H9 (cell line): ENCODE results near the gene ULK3. TPM values are rescaled to one million over a fixed set of nuclear protein-coding genes. Genes with fewer than 3 reads are reported as not detected.

Source experiments
- DNase-seq: peaks from one replicate; pipeline ENCODE4 v3.0.0-alpha.2; 2017
- H2AFZ ChIP-seq: one replicate; pipeline ENCODE4 v1.6.1; 2013; ENCODE audit warnings: mild to moderate bottlenecking, low read length, control low read depth, moderate library complexity
- H2AK5ac ChIP-seq: 2 replicates; pipeline ENCODE4 v1.6.1; 2013; ENCODE audit warnings: low read length, control low read depth, mixed read lengths; ENCODE audit not compliant: insufficient read length
- H2BK120ac ChIP-seq: one replicate; pipeline ENCODE4 v1.6.1; 2013; ENCODE audit warnings: low read depth, mild to moderate bottlenecking, low read length, control low read depth, inconsistent platforms; ENCODE audit not compliant: poor library complexity, severe bottlenecking
- H2BK12ac ChIP-seq: 2 replicates; pipeline ENCODE4 v1.6.1; 2013; ENCODE audit warnings: low read length, control low read depth, mixed read lengths, low read depth; ENCODE audit not compliant: insufficient read length
- H2BK15ac ChIP-seq: 2 replicates; pipeline ENCODE4 v1.6.1; 2013; ENCODE audit warnings: low read depth, low read length, control low read depth
- H2BK20ac ChIP-seq: one replicate; pipeline ENCODE4 v1.6.1; 2013; ENCODE audit warnings: low read depth, mild to moderate bottlenecking, low read length, control low read depth, inconsistent platforms; ENCODE audit not compliant: poor library complexity, severe bottlenecking
- H2BK5ac ChIP-seq: 2 replicates; pipeline ENCODE4 v1.6.1; 2013; ENCODE audit warnings: low read length, control low read depth, mixed read lengths; ENCODE audit not compliant: insufficient read length
- H3K14ac ChIP-seq: 2 replicates; pipeline ENCODE4 v1.6.1; 2013; ENCODE audit warnings: low read length, control low read depth; ENCODE audit not compliant: insufficient read depth
- H3K18ac ChIP-seq: 2 replicates; pipeline ENCODE4 v1.6.1; 2013; ENCODE audit warnings: low read depth, mild to moderate bottlenecking, mixed read lengths, low read length, control low read depth; ENCODE audit not compliant: insufficient read length
- H3K23ac ChIP-seq: 2 replicates; pipeline ENCODE4 v1.6.1; 2013; ENCODE audit warnings: low read length, control low read depth, mixed read lengths, low read depth; ENCODE audit not compliant: insufficient read length
- H3K23me2 ChIP-seq: 2 replicates; pipeline ENCODE4 v1.6.1; 2013; ENCODE audit warnings: low read depth, mild to moderate bottlenecking, mixed read lengths, low read length, control low read depth; ENCODE audit not compliant: insufficient read length, poor library complexity, severe bottlenecking
- H3K27ac ChIP-seq: 2 replicates; pipeline ENCODE4 v1.5.1; 2013; ENCODE audit warnings: low read length, control low read depth, mixed read lengths, low read depth; ENCODE audit not compliant: insufficient read length
- H3K27me3 ChIP-seq: 2 replicates; pipeline ENCODE4 v1.6.1; 2013; ENCODE audit warnings: low read length, control low read depth, inconsistent platforms; ENCODE audit not compliant: insufficient read depth
- H3K4ac ChIP-seq: 2 replicates; pipeline ENCODE4 v1.6.1; 2013; ENCODE audit warnings: low read depth, mild to moderate bottlenecking, control low read depth, inconsistent platforms, low read length, moderate library complexity
- H3K4me1 ChIP-seq: 2 replicates; pipeline ENCODE4 v1.6.1; 2013; ENCODE audit warnings: low read length, control low read depth, inconsistent platforms; ENCODE audit not compliant: insufficient read depth
- H3K4me2 ChIP-seq: 2 replicates; pipeline ENCODE4 v1.6.1; 2013; ENCODE audit warnings: low read length, control low read depth, mixed read lengths; ENCODE audit not compliant: insufficient read length, insufficient read depth
- H3K56ac ChIP-seq: 2 replicates; pipeline ENCODE4 v1.6.1; 2013; ENCODE audit warnings: low read depth, mild to moderate bottlenecking, mixed read lengths, low read length, control low read depth; ENCODE audit not compliant: insufficient read length
- H3K79me1 ChIP-seq: 2 replicates; pipeline ENCODE4 v1.6.1; 2013; ENCODE audit warnings: low read depth, mild to moderate bottlenecking, moderate library complexity, low read length, control low read depth, inconsistent platforms; ENCODE audit not compliant: insufficient read depth, poor library complexity, severe bottlenecking
- H3K79me2 ChIP-seq: 2 replicates; pipeline ENCODE4 v1.6.1; 2013; ENCODE audit warnings: low read length, control low read depth, inconsistent platforms; ENCODE audit not compliant: insufficient read depth
- H3K9ac ChIP-seq: 2 replicates; pipeline ENCODE4 v1.6.1; 2013; ENCODE audit warnings: low read length, control low read depth, mixed read lengths; ENCODE audit not compliant: insufficient read length; ENCODE audit errors: extremely low read depth
- H3K9me3 ChIP-seq: one replicate; pipeline ENCODE4 v1.6.1; 2013; ENCODE audit warnings: low read depth, low read length, inconsistent platforms; ENCODE audit not compliant: control insufficient read depth
- H3T11ph ChIP-seq: one replicate; pipeline ENCODE4 v1.6.1; 2013; ENCODE audit warnings: mild to moderate bottlenecking, low read length, control low read depth, inconsistent platforms
- H4K20me1 ChIP-seq: one replicate; pipeline ENCODE4 v1.6.1; 2013; ENCODE audit not compliant: control insufficient read depth, insufficient read length, insufficient read depth
- H4K5ac ChIP-seq: 2 replicates; pipeline ENCODE4 v1.6.1; 2013; ENCODE audit warnings: low read depth, mild to moderate bottlenecking, mixed read lengths, low read length, control low read depth; ENCODE audit not compliant: insufficient read length
- H4K8ac ChIP-seq: replicated peaks from 2 replicates; pipeline ENCODE4 v1.6.1; 2013; ENCODE audit warnings: low read length, control low read depth, mixed read lengths, low read depth; ENCODE audit not compliant: insufficient read length
- H4K91ac ChIP-seq: 2 replicates; pipeline ENCODE4 v1.6.1; 2013; ENCODE audit warnings: low read depth, mild to moderate bottlenecking, moderate library complexity, mixed read lengths, low read length, control low read depth; ENCODE audit not compliant: insufficient read length
- H3K27ac Mint-ChIP-seq, 3 experiments: 2 replicates in 2 of 3; 3 replicates in 1 of 3; pipeline ENCODE4 v1.8.0; 2020 to 2021; ENCODE audit warnings: mixed read lengths in 3 of 3, mild to moderate bottlenecking in 1 of 3, moderate library complexity in 1 of 3
- H3K27me3 Mint-ChIP-seq: 2 replicates; pipeline ENCODE4 v1.8.0; 2021; ENCODE audit warnings: low read depth, mild to moderate bottlenecking, moderate library complexity, mixed read lengths
- H3K36me3 Mint-ChIP-seq, 3 experiments: 2 replicates in 2 of 3; 3 replicates in 1 of 3; pipeline ENCODE4 v1.8.0; 2020 to 2021; ENCODE audit warnings: low read depth in 3 of 3, mixed read lengths in 3 of 3; ENCODE audit not compliant: insufficient read depth in 1 of 3
- H3K4me1 Mint-ChIP-seq, 2 experiments: 2 replicates each; pipeline ENCODE4 v1.8.0; 2020; ENCODE audit warnings: mixed read lengths in 2 of 2
- H3K4me3 Mint-ChIP-seq, 2 experiments: 2 replicates in 1 of 2; 3 replicates in 1 of 2; pipeline ENCODE4 v1.8.0; 2020 to 2021; ENCODE audit warnings: mild to moderate bottlenecking in 2 of 2, mixed read lengths in 2 of 2, moderate library complexity in 1 of 2
- H3K9me3 Mint-ChIP-seq, 2 experiments: 2 replicates in 1 of 2; 3 replicates in 1 of 2; pipeline ENCODE4 v1.8.0; 2020; ENCODE audit warnings: mild to moderate bottlenecking in 2 of 2, mixed read lengths in 2 of 2, moderate library complexity in 1 of 2
- CTCF ChIP-seq: fragments of 200-600 bp; sonication (generic); conservative IDR thresholded peaks from 3 replicates; pipeline ENCODE4 v1.8.0; 2021; ENCODE audit warnings: antibody characterized with exemption, mild to moderate bottlenecking
- WGBS: extraction: QIAGEN DNeasy Blood & Tissue Kit; methylation state at CpG from one replicate; pipeline ENCODE4 v1.1.7; 2013; ENCODE audit warnings: missing lambda C conversion rate, low lambda C conversion rate, mixed read lengths; ENCODE audit not compliant: insufficient read length; ENCODE audit errors: extremely low coverage; 5-methylcytosine and 5-hydroxymethylcytosine counted together
- total RNA-seq: library from RNA; stranded (reverse); gene quantifications from 2 replicates; pipeline ENCODE4 v1.2.1, GENCODE V29; 2021

The ULK3 gene
- total RNA-seq, 1 experiment from 2014 or later = 34.0 TPM

- H3K27me3 Mint-ChIP-seq = peaks cover 8% of the 10 kb centered on the region
- Histone ChIP-seq H3K4ac (no peak overlapping the region), H4K5ac (no peak overlapping the region), H3K27me3 (no peaks in the 10 kb centered on the region), H3K79me1 (no peaks in the 10 kb centered on the region), H3T11ph (no peak overlapping the region), H3K4me2 (no peak overlapping the region), H3K14ac (no peak overlapping the region), H2BK120ac (no peak overlapping the region), H2AFZ (no peak overlapping the region), H3K23me2 (no peaks in the 10 kb centered on the region), H4K8ac (no peak overlapping the region), H3K9me3 (no peaks in the 10 kb centered on the region), H3K56ac (no peak overlapping the region), H4K91ac (no peak overlapping the region), H3K9ac (no peak overlapping the region), H2BK12ac (no peak overlapping the region), H3K79me2 (no peaks in the 10 kb centered on the region), H3K18ac (no peak overlapping the region), H2BK15ac (no peak overlapping the region), H3K4me1 (no peaks in the 10 kb centered on the region), H3K27ac (no peak overlapping the region), H2BK5ac (no peak overlapping the region), H4K20me1 (no peaks in the 10 kb centered on the region), H3K23ac (no peak overlapping the region), H2AK5ac (no peak overlapping the region), H2BK20ac (no peak overlapping the region)
- peaks cover under 1 to 2% (median 1%) of the 10 kb centered on the region in 3 experiments; a peak in 4 of 7 replicates for H3K36me3 Mint-ChIP-seq
- H3K4me1 Mint-ChIP-seq = peaks cover 9 to 16% of the 10 kb centered on the region in 2 experiments
- 0 out of 3 replicates have a peak, but pooled peaks have one; percentile 2 for TF ChIP-seq CTCF
- no CpG with 5 or more reads among the region's 5 CpGs for WGBS
- H3K9me3 Mint-ChIP-seq = no peaks in the 10 kb centered on the region
- H3K27ac Mint-ChIP-seq = peak overlapping the region in 2 of 3 experiments; percentile 16 to 30; a peak in 2 of 7 replicates
- H3K4me3 Mint-ChIP-seq = peak overlapping the region in 1 of 2 experiments; percentile 12; a peak in 1 of 5 replicates
- DNase-seq = no peak
Measured at GRCh38 chr15:74809242-74809641, 33.7 kb downstream of the ULK3 start.
